Testis (tissue), 2 donors: ENCODE data around the gene FMNL2.

Experiments
- POLR2A ChIP-seq: fragments of 450-650 bp; IDR thresholded peaks from one replicate; pipeline ENCODE4 v1.6.1; 2017; ENCODE audit warnings: antibody characterized with exemption, mild to moderate bottlenecking, moderate library complexity
- TF ChIP-seq, protein P1 (sequence below), 3 experiments: fragments of 450-650 bp in 2 of 3; fragments of 200-600 bp in 1 of 3; sonication (generic) in 1 of 3; IDR thresholded peaks; one replicate each; pipeline ENCODE4 v1.5.1; 2016 to 2019; ENCODE audit warnings: antibody characterized with exemption in 3 of 3, mild to moderate bottlenecking in 2 of 3, moderate library complexity in 1 of 3

DNA sequence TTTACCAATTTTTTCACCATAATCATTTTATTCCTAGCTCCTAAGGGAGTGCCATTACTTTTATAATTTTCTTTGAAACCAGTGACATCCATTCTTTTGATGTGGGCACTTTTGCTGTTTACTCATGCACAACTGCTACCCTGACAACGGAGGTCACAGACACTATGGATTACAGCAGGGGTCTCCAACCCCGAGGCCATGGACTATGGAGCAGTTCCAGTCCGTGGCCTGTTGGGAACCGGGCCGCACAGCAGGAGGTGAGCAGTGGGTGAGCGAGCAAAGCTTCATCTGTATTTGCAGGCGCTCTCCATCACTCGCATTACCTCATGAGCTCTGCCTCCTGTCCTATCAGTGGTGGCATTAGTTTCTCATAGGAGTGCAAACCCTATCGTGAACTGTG is 347.7 kb downstream of the FMNL2 start:
- TF ChIP-seq, protein P1, sequence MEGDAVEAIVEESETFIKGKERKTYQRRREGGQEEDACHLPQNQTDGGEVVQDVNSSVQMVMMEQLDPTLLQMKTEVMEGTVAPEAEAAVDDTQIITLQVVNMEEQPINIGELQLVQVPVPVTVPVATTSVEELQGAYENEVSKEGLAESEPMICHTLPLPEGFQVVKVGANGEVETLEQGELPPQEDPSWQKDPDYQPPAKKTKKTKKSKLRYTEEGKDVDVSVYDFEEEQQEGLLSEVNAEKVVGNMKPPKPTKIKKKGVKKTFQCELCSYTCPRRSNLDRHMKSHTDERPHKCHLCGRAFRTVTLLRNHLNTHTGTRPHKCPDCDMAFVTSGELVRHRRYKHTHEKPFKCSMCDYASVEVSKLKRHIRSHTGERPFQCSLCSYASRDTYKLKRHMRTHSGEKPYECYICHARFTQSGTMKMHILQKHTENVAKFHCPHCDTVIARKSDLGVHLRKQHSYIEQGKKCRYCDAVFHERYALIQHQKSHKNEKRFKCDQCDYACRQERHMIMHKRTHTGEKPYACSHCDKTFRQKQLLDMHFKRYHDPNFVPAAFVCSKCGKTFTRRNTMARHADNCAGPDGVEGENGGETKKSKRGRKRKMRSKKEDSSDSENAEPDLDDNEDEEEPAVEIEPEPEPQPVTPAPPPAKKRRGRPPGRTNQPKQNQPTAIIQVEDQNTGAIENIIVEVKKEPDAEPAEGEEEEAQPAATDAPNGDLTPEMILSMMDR (IDR thresholded peaks at IDR 0.05): no peak
- no peak for TF ChIP-seq POLR2A
